ENCODE data around the gene DAND5. TPM values are rescaled to one million over a fixed set of nuclear protein-coding genes. Genes with fewer than 3 reads are reported as not detected.
A peak's percentile ranks its signal among the peaks of the same experiment; 100 is the strongest.

Gene DAND5
- total and polyA plus RNA-seq, 7 donors = 0.13 to 2.0 (median 1.7) TPM; not detected in 2

DNA sequence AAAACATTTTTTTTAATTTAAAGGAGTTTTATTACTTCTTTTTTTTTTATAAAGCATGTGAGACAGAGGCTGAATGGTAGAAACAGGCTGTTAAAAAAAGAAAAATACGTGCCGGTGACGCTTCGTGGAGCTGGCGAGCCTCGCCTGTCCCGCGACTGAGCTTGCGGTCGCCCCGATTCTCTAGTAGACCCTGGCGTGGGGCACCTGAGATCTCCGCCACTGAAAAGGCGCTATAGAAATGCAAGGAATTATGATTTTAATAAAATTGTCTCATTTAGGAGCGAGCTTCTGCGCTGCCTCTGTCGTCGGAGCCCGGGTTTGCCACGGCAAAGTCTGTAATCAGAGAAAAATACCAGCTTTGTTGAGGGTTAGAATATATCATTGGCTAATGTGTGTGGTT is 44.3 kb downstream of the DAND5 start:
- peak overlapping the region; percentile 4 to 39 (median 31) for H3K4me3 ChIP-seq
- peaks cover 0 to 100% (median 99%) of the 10 kb centered on the region in 4 donors for H3K4me1 ChIP-seq
- no peak for DNase-seq
- no peaks in the 10 kb centered on the region for H3K36me3 ChIP-seq
- WGBS, 2 donors = 29 to 47% methylated on average over 20 of the region's 20 CpGs
- intact Hi-C loops (cut with DNase I) = no loop called here
- H3K27ac ChIP-seq = peak overlapping the region; percentile 91 to 98 (median 95)
- TF ChIP-seq POLR2A (IDR thresholded peaks at IDR 0.05) (no peak), POLR2AphosphoS5 (IDR thresholded peaks at IDR 0.05) (no peak), EP300 (IDR thresholded peaks at IDR 0.05) (no peak), CTCF (IDR thresholded peaks at IDR 0.05) (no peak)
- H3K27me3 ChIP-seq = no peaks in the 10 kb centered on the region
- no peaks in the 10 kb centered on the region for H3K9me3 ChIP-seq

GRCh38 chr19:13014101-13014920 is 44.9 kb downstream of the DAND5 start:
- TF ChIP-seq CTCF (IDR thresholded peaks at IDR 0.05) (no peak), EP300 (IDR thresholded peaks at IDR 0.05) (no peak), POLR2A (IDR thresholded peaks at IDR 0.05) (no peak), POLR2AphosphoS5 (IDR thresholded peaks at IDR 0.05) (no peak)
- intact Hi-C loops (cut with DNase I) = no loop called here
- Histone ChIP-seq H3K36me3 (no peaks in the 10 kb centered on the region), H3K4me1 (peaks cover 0 to 100% (median 99%) of the 10 kb centered on the region in 4 donors), H3K9me3 (no peaks in the 10 kb centered on the region), H3K4me3 (peak overlapping the region in 3 of 4 donors; percentile 27 to 39 (median 35)), H3K27ac (peak overlapping the region; percentile 91 to 98 (median 95)), H3K27me3 (no peaks in the 10 kb centered on the region)
- WGBS, 2 donors = 35 to 56% methylated on average over 35 of the region's 35 CpGs
- DNase-seq = no peak

DNA sequence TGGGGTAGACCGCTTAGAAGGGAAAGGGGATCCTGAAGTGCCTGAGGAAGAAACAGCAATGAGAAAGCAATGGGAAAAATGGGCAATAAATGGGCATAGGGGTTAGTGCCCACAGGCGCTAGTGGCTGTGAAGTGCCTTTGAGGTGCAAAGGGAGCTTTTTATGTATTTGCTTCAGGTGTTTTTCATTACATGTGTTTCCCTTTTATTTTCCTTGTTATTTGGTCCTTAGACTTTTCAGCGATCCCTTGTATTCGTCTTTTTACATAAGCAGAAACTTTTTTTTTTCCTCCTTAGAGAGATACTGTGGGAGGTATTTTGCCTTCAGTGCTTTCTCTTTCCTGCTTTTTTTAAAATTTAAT is 45.5 kb downstream of the DAND5 start:
- no peak for DNase-seq
- no peaks in the 10 kb centered on the region for H3K36me3 ChIP-seq
- H3K4me3 ChIP-seq = peak overlapping the region in 2 of 4 donors; percentile 27 to 39
- TF ChIP-seq POLR2AphosphoS5 (IDR thresholded peaks at IDR 0.05) = no peak
- TF ChIP-seq EP300 (IDR thresholded peaks at IDR 0.05) = no peak
- TF ChIP-seq CTCF (IDR thresholded peaks at IDR 0.05) = no peak
- TF ChIP-seq POLR2A (IDR thresholded peaks at IDR 0.05) = no peak
- WGBS, 2 donors = 90 to 91% methylated on average over 4 of the region's 4 CpGs
- peak overlapping the region; percentile 91 to 98 (median 95) for H3K27ac ChIP-seq
- peaks cover 0 to 100% (median 99%) of the 10 kb centered on the region in 4 donors for H3K4me1 ChIP-seq
- intact Hi-C loops (cut with DNase I) = no loop called here
- H3K9me3 ChIP-seq = no peaks in the 10 kb centered on the region
- no peaks in the 10 kb centered on the region for H3K27me3 ChIP-seq

- intact Hi-C loops (cut with DNase I) = no loop called here
- WGBS, 2 donors = 50 to 70% methylated on average over 12 of the region's 12 CpGs
- H3K27me3 ChIP-seq = no peaks in the 10 kb centered on the region
- no peak overlapping the region for H3K4me3 ChIP-seq
- DNase-seq = no peak
- no peak for TF ChIP-seq POLR2A (IDR thresholded peaks at IDR 0.05)
- no peak for TF ChIP-seq EP300 (IDR thresholded peaks at IDR 0.05)
- no peak for TF ChIP-seq POLR2AphosphoS5 (IDR thresholded peaks at IDR 0.05)
- no peak for TF ChIP-seq CTCF (IDR thresholded peaks at IDR 0.05)
- peak overlapping the region; percentile 91 to 98 (median 95) for H3K27ac ChIP-seq
- H3K4me1 ChIP-seq = peaks cover 0 to 100% (median 99%) of the 10 kb centered on the region in 4 donors
- no peaks in the 10 kb centered on the region for H3K9me3 ChIP-seq
- H3K36me3 ChIP-seq = no peaks in the 10 kb centered on the region
Measured at GRCh38 chr19:13015361-13016223, 46.2 kb downstream of the DAND5 start.

All from sigmoid colon (tissue), 7 donors.